Vagina (tissue), 2 donors: ENCODE data around the gene DFFB. TPM values are rescaled to one million over a fixed set of nuclear protein-coding genes. Genes with fewer than 3 reads are reported as not detected.

Experiments
- DNase-seq, 2 donors: peaks; one replicate each; pipeline ENCODE4 v3.0.0-alpha.2; 2017; ENCODE audit errors: extremely low spot score in 2 of 2
- H3K27ac ChIP-seq: fragments of 200-600 bp; sonication (generic); one replicate; pipeline ENCODE4 v1.5.1; 2019
- H3K27me3 ChIP-seq: fragments of 200-600 bp; sonication (generic); one replicate; pipeline ENCODE4 v1.5.1; 2019
- H3K36me3 ChIP-seq, 2 donors: fragments of 200-600 bp; sonication (generic); one replicate each; pipeline ENCODE4 v1.5.1; 2017 to 2019
- H3K4me1 ChIP-seq: fragments of 200-600 bp; sonication (generic); one replicate; pipeline ENCODE4 v1.5.1; 2019
- H3K4me3 ChIP-seq, 2 donors: fragments of 200-600 bp; sonication (generic); 1 replicate in 1 of 2; 2 replicates in 1 of 2; pipeline ENCODE4 v1.5.1; 2016 to 2019
- H3K9me3 ChIP-seq: fragments of 200-600 bp; sonication (generic); one replicate; pipeline ENCODE4 v1.5.1; 2019
- CTCF ChIP-seq, 3 experiments: fragments of 450-650 bp in 2 of 3; fragments of 200-600 bp in 1 of 3; sonication (generic) in 1 of 3; IDR thresholded peaks; one replicate each; pipeline ENCODE4 v1.5.1; 2017 to 2019; ENCODE audit warnings: antibody characterized with exemption in 3 of 3, mild to moderate bottlenecking in 2 of 3, moderate library complexity in 2 of 3
- POLR2A ChIP-seq, 2 donors: fragments of 450-650 bp; IDR thresholded peaks; one replicate each; pipeline ENCODE4 v1.6.1; 2017; ENCODE audit warnings: antibody characterized with exemption in 2 of 2, mild to moderate bottlenecking in 2 of 2, moderate library complexity in 2 of 2
- POLR2AphosphoS5 ChIP-seq, 2 donors: sonication (generic); formaldehyde crosslinking; IDR thresholded peaks; one replicate each; pipeline ENCODE4 v1.9.0; 2017; ENCODE audit warnings: antibody characterized with exemption in 2 of 2, mild to moderate bottlenecking in 2 of 2, low read depth in 1 of 2; ENCODE audit not compliant: insufficient read depth in 1 of 2
- intact Hi-C: fragments of 100-400 bp; cut with DNase I; formaldehyde crosslinking; loops from one replicate; pipeline ENCODE4 v1.15.1; 2023
- total RNA-seq: library from RNA; depleted of rRNA; stranded (reverse); fragments of >200 nt; gene quantifications from one replicate; pipeline ENCODE4 v1.2.3, GENCODE V29; 2016

Gene DFFB
- total RNA-seq, 1 donor from 2014 or later = 8.8 TPM

DNA sequence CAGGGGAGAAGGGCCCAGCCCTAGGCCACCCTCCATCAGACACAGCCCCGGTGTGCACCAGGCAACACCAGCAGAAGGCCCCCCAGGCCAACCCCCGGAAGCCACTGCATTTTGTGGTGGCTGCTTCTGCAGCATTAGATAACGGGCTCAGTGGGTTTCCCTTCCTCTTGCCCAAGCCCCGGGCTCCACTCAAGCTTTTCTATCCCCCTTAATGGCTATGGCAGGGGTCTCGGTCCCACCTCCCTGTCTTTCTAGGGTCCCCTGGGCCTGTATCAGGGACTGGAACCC is 23.9 kb downstream of the DFFB start:
- H3K9me3 ChIP-seq = peaks cover 3% of the 10 kb centered on the region
- H3K27me3 ChIP-seq = no peaks in the 10 kb centered on the region
- no peak for DNase-seq
- no peak overlapping the region for H3K27ac ChIP-seq
- H3K4me3 ChIP-seq = no peak overlapping the region
- TF ChIP-seq POLR2A (IDR thresholded peaks at IDR 0.05) = no peak
- no peak for TF ChIP-seq POLR2AphosphoS5 (IDR thresholded peaks at IDR 0.05; ENCODE audit: insufficient read depth in 1 of 2, low read depth in 1 of 2)
- TF ChIP-seq CTCF (IDR thresholded peaks at IDR 0.05) = no peak
- no peaks in the 10 kb centered on the region for H3K4me1 ChIP-seq
- H3K36me3 ChIP-seq = peaks cover 0 to 38% of the 10 kb centered on the region in 2 donors
- intact Hi-C loops = no loop called here

DNA sequence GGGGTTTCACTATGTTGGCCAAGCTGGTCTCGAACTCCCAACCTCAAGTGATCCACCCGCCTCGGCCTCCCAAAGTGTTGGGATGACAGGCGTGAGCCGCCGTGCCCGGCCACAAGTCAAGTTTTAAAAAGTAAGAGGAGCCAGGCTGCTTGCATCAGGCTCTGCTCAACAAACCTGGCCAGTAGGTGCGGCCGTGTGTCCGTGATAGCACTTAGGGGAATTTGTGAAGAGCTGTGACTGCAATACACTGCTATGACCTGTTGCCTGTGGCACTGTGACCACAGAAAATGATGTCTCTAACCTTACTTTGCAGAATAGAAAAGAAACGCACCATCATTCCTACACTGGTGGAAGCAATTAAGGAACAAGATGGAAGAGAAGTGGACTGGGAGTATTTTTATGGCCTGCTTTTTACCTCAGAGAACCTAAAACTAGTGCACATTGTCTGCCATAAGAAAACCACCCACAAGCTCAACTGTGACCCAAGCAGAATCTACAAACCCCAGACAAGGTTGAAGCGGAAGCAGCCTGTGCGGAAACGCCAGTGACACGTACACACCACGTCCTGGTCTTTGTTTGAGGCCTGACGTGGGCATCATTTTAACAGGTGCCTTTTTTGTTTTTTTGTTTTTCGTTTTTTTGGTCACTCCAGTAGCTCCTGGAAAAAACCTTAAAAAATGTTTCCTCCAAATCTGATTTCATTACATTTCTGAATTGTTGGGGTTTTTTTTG is 26.1 kb downstream of the DFFB start:
- peaks cover 0 to 45% of the 10 kb centered on the region in 2 donors for H3K36me3 ChIP-seq
- no peak overlapping the region for H3K27ac ChIP-seq
- H3K4me3 ChIP-seq = no peak overlapping the region
- H3K9me3 ChIP-seq = peaks cover 3% of the 10 kb centered on the region
- no peaks in the 10 kb centered on the region for H3K27me3 ChIP-seq
- DNase-seq = no peak
- TF ChIP-seq POLR2AphosphoS5 (IDR thresholded peaks at IDR 0.05; ENCODE audit: insufficient read depth in 1 of 2, low read depth in 1 of 2) = no peak
- no peak for TF ChIP-seq POLR2A (IDR thresholded peaks at IDR 0.05)
- no peak for TF ChIP-seq CTCF (IDR thresholded peaks at IDR 0.05)
- no peaks in the 10 kb centered on the region for H3K4me1 ChIP-seq
- intact Hi-C loops = no loop called here

- TF ChIP-seq POLR2AphosphoS5 (IDR thresholded peaks at IDR 0.05; ENCODE audit: insufficient read depth in 1 of 2, low read depth in 1 of 2) (no peak), POLR2A (IDR thresholded peaks at IDR 0.05) (no peak), CTCF (IDR thresholded peaks at IDR 0.05) (no peak)
- no peaks in the 10 kb centered on the region for H3K9me3 ChIP-seq
- H3K36me3 ChIP-seq = peaks cover 0 to 45% of the 10 kb centered on the region in 2 donors
- intact Hi-C loops = no loop called here
- H3K4me3 ChIP-seq = no peak overlapping the region
- H3K4me1 ChIP-seq = no peaks in the 10 kb centered on the region
- H3K27me3 ChIP-seq = no peaks in the 10 kb centered on the region
- DNase-seq = no peak
- H3K27ac ChIP-seq = no peak overlapping the region
Measured at GRCh38 chr1:3884966-3885365, 27.7 kb downstream of the DFFB start.

DNA sequence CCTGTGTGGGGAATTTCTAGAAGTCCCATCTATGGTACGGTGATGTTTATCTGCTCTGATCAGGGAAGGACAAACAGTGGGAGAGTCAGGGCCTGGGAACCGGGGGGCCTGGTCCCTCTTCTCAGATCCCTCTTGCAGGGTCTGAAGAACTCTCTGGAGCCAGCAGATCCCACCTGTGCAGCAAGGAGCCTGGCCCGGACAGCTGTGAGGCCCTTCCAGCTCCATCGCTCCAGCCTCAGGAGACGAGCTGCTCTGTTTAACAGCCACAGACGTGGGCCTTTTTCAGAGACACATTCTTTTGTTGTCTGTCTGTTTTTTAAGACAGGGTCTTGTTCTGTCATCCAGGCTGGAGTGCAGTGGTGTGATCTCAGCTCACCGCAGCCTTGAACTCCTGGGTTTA is 28.3 kb downstream of the DFFB start:
- intact Hi-C loops = no loop called here
- Histone ChIP-seq H3K27ac (no peak overlapping the region), H3K4me3 (no peak overlapping the region), H3K9me3 (no peaks in the 10 kb centered on the region), H3K36me3 (peaks cover 0 to 45% of the 10 kb centered on the region in 2 donors), H3K4me1 (no peaks in the 10 kb centered on the region), H3K27me3 (no peaks in the 10 kb centered on the region)
- no peak for TF ChIP-seq POLR2AphosphoS5 (IDR thresholded peaks at IDR 0.05; ENCODE audit: insufficient read depth in 1 of 2, low read depth in 1 of 2)
- no peak for TF ChIP-seq POLR2A (IDR thresholded peaks at IDR 0.05)
- TF ChIP-seq CTCF (IDR thresholded peaks at IDR 0.05) = no peak
- DNase-seq = no peak

DNA sequence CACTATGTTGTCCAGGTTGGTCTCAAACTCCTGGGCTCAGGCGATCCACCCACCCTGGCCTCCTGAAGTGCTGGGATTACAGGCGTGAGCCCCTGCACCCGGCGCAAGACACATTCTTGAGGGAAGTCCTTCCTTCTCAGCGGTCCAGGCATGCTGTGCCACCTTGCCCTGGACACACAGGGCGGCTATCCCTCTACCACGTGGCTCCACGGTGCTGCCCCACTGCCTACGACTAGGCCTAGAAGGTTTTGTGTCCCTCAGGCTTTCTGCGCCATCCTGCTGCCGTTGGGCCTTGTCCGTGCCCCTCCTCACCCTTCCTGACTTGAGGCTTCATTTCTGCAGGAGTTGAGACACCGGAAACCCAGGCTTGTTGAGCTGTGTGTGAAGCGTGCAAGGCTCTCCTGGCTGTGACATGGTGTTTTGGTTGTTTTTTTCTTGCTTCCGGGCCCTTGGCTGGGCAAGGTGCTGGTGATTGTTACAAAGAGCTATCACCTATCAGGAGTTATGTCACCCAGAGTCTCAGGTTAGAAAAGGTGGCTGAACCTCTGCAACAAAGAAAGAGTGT is 28.9 kb downstream of the DFFB start:
- Histone ChIP-seq H3K27ac (no peak overlapping the region), H3K27me3 (no peaks in the 10 kb centered on the region), H3K36me3 (peaks cover 0 to 44% of the 10 kb centered on the region in 2 donors), H3K9me3 (no peaks in the 10 kb centered on the region), H3K4me1 (no peaks in the 10 kb centered on the region), H3K4me3 (no peak overlapping the region)
- no peak for TF ChIP-seq CTCF (IDR thresholded peaks at IDR 0.05)
- no peak for TF ChIP-seq POLR2A (IDR thresholded peaks at IDR 0.05)
- TF ChIP-seq POLR2AphosphoS5 (IDR thresholded peaks at IDR 0.05; ENCODE audit: insufficient read depth in 1 of 2, low read depth in 1 of 2) = no peak
- intact Hi-C loops = no loop called here
- DNase-seq = no peak
